GM12892 (cell line): ENCODE data around the gene INPP5A.

Experiments
- POLR2AphosphoS5 ChIP-seq: IDR thresholded peaks from 2 replicates; pipeline ENCODE4 v1.6.1; 2011; ENCODE audit warnings: low read depth, low read length, control low read depth
- TAF1 ChIP-seq: IDR thresholded peaks from 2 replicates; pipeline ENCODE4 v1.6.1; 2011; ENCODE audit warnings: low read depth, mild to moderate bottlenecking, control low read depth, low read length, borderline replicate concordance

DNA sequence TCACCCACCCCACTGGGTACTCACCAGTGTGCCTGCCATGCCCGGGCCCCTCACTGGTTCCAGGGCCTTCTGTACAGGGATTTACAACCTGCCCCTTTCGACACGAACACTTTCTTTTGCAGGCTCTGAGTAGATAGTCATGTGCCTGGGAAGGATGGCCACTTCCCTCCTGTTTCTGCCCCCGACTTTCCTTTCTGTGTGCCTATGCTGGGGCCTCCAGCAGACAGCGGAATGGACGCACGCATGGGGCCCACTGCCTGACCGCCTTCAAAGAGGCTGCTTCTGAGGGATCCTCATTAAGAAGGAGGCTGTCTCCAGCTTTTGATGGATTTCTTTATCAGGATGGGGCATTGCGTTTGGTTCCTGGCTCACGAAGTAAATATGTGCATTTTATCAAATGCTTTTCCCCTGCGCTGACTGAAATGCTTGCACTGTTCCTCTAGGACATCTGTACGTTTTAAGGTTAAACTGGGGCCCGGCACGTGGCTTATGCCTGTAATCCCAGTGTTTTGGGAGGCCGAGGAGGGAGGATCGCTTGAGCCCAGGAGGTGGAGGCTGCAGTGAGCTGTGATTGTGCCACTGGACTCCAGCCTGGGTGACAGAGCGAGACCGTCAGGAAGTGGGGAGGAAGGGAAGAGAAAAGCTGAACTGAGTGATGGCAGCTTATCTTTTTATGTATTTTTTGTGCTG, 277.7 kb downstream of the INPP5A start:
- TF ChIP-seq TAF1, result no peak
- no peak for TF ChIP-seq POLR2AphosphoS5
